Neural progenitor cell (in vitro differentiated cells): ENCODE measurements around the gene ZMAT5. TPM values are rescaled to one million over a fixed set of nuclear protein-coding genes. Genes with fewer than 3 reads are reported as not detected.

Experiments used
- DNase-seq: peaks from one replicate; pipeline ENCODE4 v3.0.0-alpha.2; 2016; ENCODE audit warnings: low spot score
- H2AFZ ChIP-seq: fragments of 200-600 bp; sonication (generic); replicated peaks from 2 replicates; pipeline ENCODE4 v1.6.1; 2016; ENCODE audit warnings: antibody characterized with exemption
- H3F3A ChIP-seq: fragments of 200-600 bp; sonication (generic); 2 replicates; pipeline ENCODE4 v1.6.1; 2016; ENCODE audit warnings: antibody characterized with exemption, low read depth
- H3K27ac ChIP-seq: fragments of 200-600 bp; sonication (generic); 2 replicates; pipeline ENCODE4 v1.5.1; 2016; ENCODE audit warnings: mild to moderate bottlenecking
- H3K27me3 ChIP-seq: fragments of 200-600 bp; sonication (generic); 2 replicates; pipeline ENCODE4 v1.6.1; 2016; ENCODE audit warnings: mild to moderate bottlenecking, moderate library complexity
- H3K36me3 ChIP-seq: fragments of 200-600 bp; sonication (generic); 2 replicates; pipeline ENCODE4 v1.5.1; 2016
- H3K4me1 ChIP-seq: fragments of 200-600 bp; sonication (generic); 2 replicates; pipeline ENCODE4 v1.6.1; 2016; ENCODE audit warnings: mixed run types
- H3K4me2 ChIP-seq: fragments of 200-600 bp; sonication (generic); 2 replicates; pipeline ENCODE4 v1.6.1; 2016
- H3K4me3 ChIP-seq: fragments of 200-600 bp; sonication (generic); 2 replicates; pipeline ENCODE4 v1.5.1; 2016
- H3K79me2 ChIP-seq: fragments of 200-600 bp; sonication (generic); 2 replicates; pipeline ENCODE4 v1.6.1; 2016; ENCODE audit warnings: low read depth
- H3K9ac ChIP-seq: fragments of 200-600 bp; sonication (generic); 2 replicates; pipeline ENCODE4 v1.6.1; 2016
- H3K9me3 ChIP-seq: fragments of 200-600 bp; sonication (generic); 2 replicates; pipeline ENCODE4 v1.5.1; 2016; ENCODE audit warnings: low read depth
- H4K20me1 ChIP-seq: fragments of 200-600 bp; sonication (generic); 2 replicates; pipeline ENCODE4 v1.6.1; 2016; ENCODE audit warnings: low read depth
- H3K27ac Mint-ChIP-seq: 3 replicates; pipeline ENCODE4 v1.8.0; 2021; ENCODE audit warnings: mixed read lengths
- H3K27me3 Mint-ChIP-seq: 2 replicates; pipeline ENCODE4 v1.8.0; 2022; ENCODE audit warnings: low read depth, mild to moderate bottlenecking, inconsistent platforms, moderate library complexity, mixed read lengths; ENCODE audit not compliant: insufficient read depth
- H3K36me3 Mint-ChIP-seq: 3 replicates; pipeline ENCODE4 v1.8.0; 2021; ENCODE audit warnings: mixed read lengths
- H3K4me1 Mint-ChIP-seq: 3 replicates; pipeline ENCODE4 v1.8.0; 2021; ENCODE audit warnings: mixed read lengths
- H3K4me3 Mint-ChIP-seq: 3 replicates; pipeline ENCODE4 v1.8.0; 2021; ENCODE audit warnings: mild to moderate bottlenecking, moderate library complexity, mixed read lengths
- H3K9me3 Mint-ChIP-seq: 3 replicates; pipeline ENCODE4 v1.8.0; 2020; ENCODE audit warnings: mixed read lengths
- EZH2 ChIP-seq: fragments of 200-600 bp; sonication (generic); IDR thresholded peaks from 2 replicates; pipeline ENCODE4 v1.6.1; 2017; ENCODE audit warnings: antibody characterized with exemption, mild to moderate bottlenecking, moderate library complexity
- EZH2phosphoT487 ChIP-seq: fragments of 200-600 bp; sonication (generic); IDR thresholded peaks from 2 replicates; pipeline ENCODE4 v1.6.1; 2017; ENCODE audit warnings: antibody characterized with exemption
- total RNA-seq: library from RNA; depleted of rRNA; stranded (reverse); fragments of >200 nt; gene quantifications from 2 replicates; pipeline ENCODE4 v1.2.3, GENCODE V29; 2015; ENCODE audit warnings: low replicate concordance
- TF ChIP-seq, protein P1 (sequence below): fragments of 200-600 bp; sonication (generic); IDR thresholded peaks from 2 replicates; pipeline ENCODE4 v1.5.1; 2017; ENCODE audit warnings: antibody characterized with exemption, mild to moderate bottlenecking

ZMAT5 gene, protein sequence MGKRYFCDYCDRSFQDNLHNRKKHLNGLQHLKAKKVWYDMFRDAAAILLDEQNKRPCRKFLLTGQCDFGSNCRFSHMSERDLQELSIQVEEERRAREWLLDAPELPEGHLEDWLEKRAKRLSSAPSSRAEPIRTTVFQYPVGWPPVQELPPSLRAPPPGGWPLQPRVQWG
- 20.8 and 26.7 TPM in 2 replicates for total RNA-seq

DNA sequence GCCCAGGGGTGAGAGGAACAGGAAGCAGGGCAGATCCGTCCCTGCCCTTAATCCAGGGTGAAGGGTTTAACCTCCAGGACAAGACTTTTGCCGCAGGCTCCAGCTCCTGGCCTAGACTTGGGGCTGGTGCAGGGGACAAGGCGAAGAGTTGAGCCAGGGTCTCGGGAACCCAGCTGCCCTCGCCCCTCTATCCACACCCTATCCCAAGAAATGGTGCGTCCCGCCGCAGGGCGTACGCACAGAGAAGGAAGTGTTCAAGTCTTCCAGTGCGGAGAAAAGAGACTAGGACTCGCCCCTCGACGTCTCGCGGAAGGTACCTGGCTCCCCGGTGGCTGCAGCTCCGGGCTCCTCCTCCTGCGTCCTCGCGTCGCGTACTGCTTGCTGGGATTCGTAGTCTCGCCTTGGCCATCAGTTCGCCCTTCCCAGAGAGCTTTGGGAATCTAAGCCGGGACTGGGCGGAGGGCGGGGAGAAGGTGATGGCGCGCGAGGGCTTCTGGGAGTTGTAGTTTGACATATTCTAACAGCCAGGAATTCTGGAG lies at the start of gene ZMAT5:
ZMAT5 (minus strand) TSS at position 376 of the 539 bp plus-strand sequence. CDS start 18,463 bp downstream, outside the sequence.
- peak within 1 kb of the TSS; percentile 92 for H3K27ac ChIP-seq

DNA sequence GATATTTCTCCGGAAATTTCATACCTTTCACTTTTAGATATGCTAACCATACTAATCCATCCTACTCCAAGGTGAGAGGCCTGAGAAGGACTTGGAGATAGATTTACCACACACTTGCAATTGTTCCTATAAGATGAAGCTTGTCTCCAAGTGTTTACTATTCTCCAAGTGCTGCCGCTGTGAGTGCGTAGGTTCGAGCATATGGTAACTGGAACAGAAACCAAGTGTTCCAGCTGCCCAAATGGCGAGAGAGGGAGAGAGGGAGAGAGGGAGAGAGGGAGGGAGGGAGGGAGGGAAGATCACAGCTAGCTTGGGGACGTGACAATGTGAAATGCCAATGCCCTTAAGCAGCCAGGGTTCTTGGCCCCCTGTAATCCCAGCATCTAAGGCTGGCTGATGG lies 49.7 kb upstream of the ZMAT5 start:
- no peak overlapping the region for H3K4me3 ChIP-seq
- no peak overlapping the region for H3K9ac ChIP-seq
- Mint-ChIP-seq H3K36me3 (peaks cover 30% of the 10 kb centered on the region), H3K4me3 (no peak overlapping the region), H3K27me3 (peaks cover 6% of the 10 kb centered on the region), H3K4me1 (peaks cover 6% of the 10 kb centered on the region), H3K27ac (no peak overlapping the region), H3K9me3 (no peaks in the 10 kb centered on the region)
- H4K20me1 ChIP-seq, result no peaks in the 10 kb centered on the region
- no peak overlapping the region for H2AFZ ChIP-seq
- H3K79me2 ChIP-seq, result no peaks in the 10 kb centered on the region
- H3K27me3 ChIP-seq, result no peaks in the 10 kb centered on the region
- no peaks in the 10 kb centered on the region for H3K9me3 ChIP-seq
- TF ChIP-seq EZH2 (no peak), EZH2phosphoT487 (no peak)
- TF ChIP-seq, protein P1, sequence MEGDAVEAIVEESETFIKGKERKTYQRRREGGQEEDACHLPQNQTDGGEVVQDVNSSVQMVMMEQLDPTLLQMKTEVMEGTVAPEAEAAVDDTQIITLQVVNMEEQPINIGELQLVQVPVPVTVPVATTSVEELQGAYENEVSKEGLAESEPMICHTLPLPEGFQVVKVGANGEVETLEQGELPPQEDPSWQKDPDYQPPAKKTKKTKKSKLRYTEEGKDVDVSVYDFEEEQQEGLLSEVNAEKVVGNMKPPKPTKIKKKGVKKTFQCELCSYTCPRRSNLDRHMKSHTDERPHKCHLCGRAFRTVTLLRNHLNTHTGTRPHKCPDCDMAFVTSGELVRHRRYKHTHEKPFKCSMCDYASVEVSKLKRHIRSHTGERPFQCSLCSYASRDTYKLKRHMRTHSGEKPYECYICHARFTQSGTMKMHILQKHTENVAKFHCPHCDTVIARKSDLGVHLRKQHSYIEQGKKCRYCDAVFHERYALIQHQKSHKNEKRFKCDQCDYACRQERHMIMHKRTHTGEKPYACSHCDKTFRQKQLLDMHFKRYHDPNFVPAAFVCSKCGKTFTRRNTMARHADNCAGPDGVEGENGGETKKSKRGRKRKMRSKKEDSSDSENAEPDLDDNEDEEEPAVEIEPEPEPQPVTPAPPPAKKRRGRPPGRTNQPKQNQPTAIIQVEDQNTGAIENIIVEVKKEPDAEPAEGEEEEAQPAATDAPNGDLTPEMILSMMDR, result no peak
- peaks cover 6% of the 10 kb centered on the region for H3K4me1 ChIP-seq
- H3K27ac ChIP-seq, result no peak overlapping the region
- no peak for DNase-seq
- no peaks in the 10 kb centered on the region for H3F3A ChIP-seq
- H3K36me3 ChIP-seq, result no peaks in the 10 kb centered on the region
- H3K4me2 ChIP-seq, result no peak overlapping the region

More for the DNA sequence above, at the start of gene ZMAT5:
- H3K4me3 ChIP-seq, result peak within 1 kb of the TSS; percentile 76
- H3K4me2 ChIP-seq, result peak within 1 kb of the TSS; percentile 85
- H3K79me2 ChIP-seq, result peaks cover 31% of the 10 kb centered on the region
- Mint-ChIP-seq H3K4me3 (peak within 1 kb of the TSS; percentile 100), H3K27ac (peak within 1 kb of the TSS; percentile 99), H3K9me3 (no peaks in the 10 kb centered on the region), H3K4me1 (peaks cover 25% of the 10 kb centered on the region), H3K36me3 (peaks cover 11% of the 10 kb centered on the region), H3K27me3 (peaks cover 8% of the 10 kb centered on the region)
- H3K9me3 ChIP-seq, result no peaks in the 10 kb centered on the region
- H3K36me3 ChIP-seq, result no peaks in the 10 kb centered on the region
- no peaks in the 10 kb centered on the region for H3K27me3 ChIP-seq
- H4K20me1 ChIP-seq, result peaks cover 4% of the 10 kb centered on the region
- peaks cover 11% of the 10 kb centered on the region for H3F3A ChIP-seq
- H3K9ac ChIP-seq, result peak within 1 kb of the TSS; percentile 85
- TF ChIP-seq EZH2phosphoT487, result no peak
- TF ChIP-seq EZH2, result no peak
- TF ChIP-seq, protein P1, result no peak
- peak within 1 kb of the TSS; percentile 100 for H2AFZ ChIP-seq
- peak; percentile 99 for DNase-seq
- peaks cover 6% of the 10 kb centered on the region for H3K4me1 ChIP-seq

DNA sequence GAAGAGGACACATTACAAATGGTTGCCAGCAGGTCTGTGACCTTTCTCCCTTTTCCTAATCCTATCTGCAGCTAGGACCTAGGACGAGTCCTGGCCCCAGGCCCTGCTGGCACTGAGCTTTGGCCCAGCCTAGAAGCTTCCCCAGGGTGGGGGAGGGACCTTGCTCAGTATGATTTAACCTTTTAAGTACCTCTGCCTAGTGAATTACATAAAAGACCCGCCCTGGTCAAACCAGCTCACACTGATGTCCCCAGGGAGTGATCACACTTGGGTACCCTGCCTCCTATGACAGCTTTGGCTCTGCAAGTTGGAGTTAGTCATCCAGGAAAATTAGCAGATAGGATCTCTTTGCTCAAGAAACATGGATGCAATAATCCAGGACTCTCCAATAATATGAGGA lies 49.3 kb upstream of the ZMAT5 start:
- peaks cover 6% of the 10 kb centered on the region for H3K27me3 Mint-ChIP-seq
- no peak overlapping the region for H3K4me3 ChIP-seq
- no peak overlapping the region for H3K9ac ChIP-seq
- no peak overlapping the region for H3K4me3 Mint-ChIP-seq
- no peak overlapping the region for H3K27ac Mint-ChIP-seq
- H2AFZ ChIP-seq, result no peak overlapping the region
- peaks cover 6% of the 10 kb centered on the region for H3K4me1 ChIP-seq
- H4K20me1 ChIP-seq, result no peaks in the 10 kb centered on the region
- no peak for DNase-seq
- no peaks in the 10 kb centered on the region for H3K9me3 ChIP-seq
- H3K36me3 Mint-ChIP-seq, result peaks cover 28% of the 10 kb centered on the region
- no peaks in the 10 kb centered on the region for H3K9me3 Mint-ChIP-seq
- peaks cover 6% of the 10 kb centered on the region for H3K4me1 Mint-ChIP-seq
- TF ChIP-seq, protein P1, result no peak
- TF ChIP-seq EZH2phosphoT487, result no peak
- H3K36me3 ChIP-seq, result no peaks in the 10 kb centered on the region
- H3K27me3 ChIP-seq, result no peaks in the 10 kb centered on the region
- no peak overlapping the region for H3K4me2 ChIP-seq
- H3K27ac ChIP-seq, result no peak overlapping the region
- no peaks in the 10 kb centered on the region for H3K79me2 ChIP-seq
- H3F3A ChIP-seq, result no peaks in the 10 kb centered on the region
